OCI-LY3 (cell line): ENCODE measurements around the gene KLHL29.

Experiments
- CTCF ChIP-seq: fragments of 200-600, 300-600 bp; sonication (generic); IDR thresholded peaks from 2 replicates; pipeline ENCODE4 v1.5.1; 2014; ENCODE audit warnings: antibody characterized with exemption, low read length, low read depth
- EZH2phosphoT487 ChIP-seq: fragments of 200-600 bp; shearing (Covaris generic); IDR thresholded peaks from 2 replicates; pipeline ENCODE4 v1.6.1; 2018; ENCODE audit warnings: antibody characterized with exemption, mixed run types, low read depth

GRCh38 chr2:23509103-23509502 is 124.1 kb downstream of the KLHL29 start:
- TF ChIP-seq CTCF, result no peak
- no peak for TF ChIP-seq EZH2phosphoT487
